Activated CD4-positive, alpha-beta T cell treated with anti-CD3 and anti-CD28 coated beads, Interleukin-2, amount 10 ng/mL, durations not matched to agents 7 days and 5 days (primary cell): ENCODE data around the gene ZNF862. TPM values are rescaled to one million over a fixed set of nuclear protein-coding genes. Genes with fewer than 3 reads are reported as not detected.

Source experiments
- CTCF ChIA-PET: fragments of 350-600 bp; sonication (Branson Sonifier 250); formaldehyde crosslinking; loops from one replicate; lab custom pipeline; 2021; ENCODE audit warnings: antibody characterized with exemption; lab: Charles Lee
- POLR2A ChIA-PET: fragments of 350-600 bp; sonication (Branson Sonifier 250); formaldehyde crosslinking; loops from one replicate; lab custom pipeline; 2021; ENCODE audit warnings: antibody characterized with exemption; lab: Charles Lee
- DNase-seq: peaks from one replicate; pipeline ENCODE4 v3.0.0-alpha.2; 2020
- H3K27ac Mint-ChIP-seq: one replicate; pipeline ENCODE4 v1.8.0; 2021; ENCODE audit warnings: mild to moderate bottlenecking, moderate library complexity, mixed read lengths
- H3K27me3 Mint-ChIP-seq: one replicate; pipeline ENCODE4 v1.8.0; 2021; ENCODE audit warnings: mixed read lengths
- H3K36me3 Mint-ChIP-seq: one replicate; pipeline ENCODE4 v1.8.0; 2021; ENCODE audit warnings: low read depth, mixed read lengths
- H3K4me1 Mint-ChIP-seq: one replicate; pipeline ENCODE4 v1.8.0; 2021; ENCODE audit warnings: mixed read lengths
- H3K4me3 Mint-ChIP-seq: one replicate; pipeline ENCODE4 v1.8.0; 2021; ENCODE audit warnings: mild to moderate bottlenecking, moderate library complexity, mixed read lengths
- H3K9me3 Mint-ChIP-seq: one replicate; pipeline ENCODE4 v1.8.0; 2021; ENCODE audit warnings: mixed read lengths
- total RNA-seq, 2 experiments: library from RNA; stranded (reverse); gene quantifications; one replicate each; pipeline ENCODE4 v1.2.3, GENCODE V29; 2021

Gene ZNF862
- 10 to 100 TPM; 31.3 to 35.8 TPM for total RNA-seq

DNA sequence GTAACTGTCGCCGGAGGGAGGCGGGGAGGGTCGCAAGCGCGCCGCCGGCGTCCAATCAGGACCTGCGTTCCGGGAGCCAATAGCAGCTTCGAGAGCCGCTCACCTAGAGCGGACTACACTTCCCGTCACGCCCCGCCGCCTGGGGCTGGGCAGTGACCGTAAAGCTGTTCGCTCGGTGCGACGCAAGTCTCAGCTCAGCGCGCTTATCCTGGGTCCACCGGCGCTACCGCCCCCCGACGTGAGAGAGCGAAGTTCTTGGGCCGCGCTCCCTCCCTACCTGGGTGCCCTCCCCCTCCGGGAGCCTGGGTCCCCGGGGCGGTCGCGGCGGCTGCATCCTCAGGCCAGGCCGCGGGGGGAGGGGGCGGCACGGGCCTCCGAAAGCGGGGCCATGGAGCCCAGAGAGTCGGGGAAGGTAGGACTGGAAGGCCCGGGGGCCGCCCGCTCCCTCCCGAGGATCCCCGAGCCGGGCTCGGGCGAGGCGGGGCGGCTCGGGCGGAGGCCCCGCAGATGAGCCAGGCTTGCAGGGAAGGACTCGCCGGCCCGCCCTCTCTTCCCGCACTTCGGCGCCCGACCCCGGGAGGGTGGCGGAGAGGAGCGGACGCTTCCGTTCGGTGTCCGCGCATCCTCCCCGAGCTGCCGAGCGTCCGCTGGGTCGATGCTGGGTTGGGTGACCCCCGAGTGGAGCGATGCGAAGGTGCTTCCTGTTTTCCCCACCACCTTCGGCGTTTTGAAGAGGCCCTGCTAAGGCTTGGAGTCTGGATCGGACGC is at the start of gene ZNF862:
ZNF862 (plus strand) TSS at position 152 of the 768 bp plus-strand sequence; CDS start at position 389, 237 bp downstream.
- ChIA-PET POLR2A (interaction anchor here (0.9 to 1.4 kb wide), 3 partner anchors 29 to 542 kb away, joined by 3 to 7 read pairs (median 4); no protein-coding TSS in a partner anchor), CTCF (interaction anchor here (0.6 to 3.1 kb wide), 12 partner anchors 11 to 213 kb away, joined by 3 to 20 read pairs (median 4); no protein-coding TSS in a partner anchor)
- Mint-ChIP-seq H3K4me1 (peaks cover 25% of the 10 kb centered on the region), H3K9me3 (no peaks in the 10 kb centered on the region), H3K27ac (peak within 1 kb of the TSS; percentile 87), H3K4me3 (peak within 1 kb of the TSS; percentile 80), H3K36me3 (peaks cover 8% of the 10 kb centered on the region), H3K27me3 (peaks cover 7% of the 10 kb centered on the region)
- peak; percentile 97 for DNase-seq

DNA sequence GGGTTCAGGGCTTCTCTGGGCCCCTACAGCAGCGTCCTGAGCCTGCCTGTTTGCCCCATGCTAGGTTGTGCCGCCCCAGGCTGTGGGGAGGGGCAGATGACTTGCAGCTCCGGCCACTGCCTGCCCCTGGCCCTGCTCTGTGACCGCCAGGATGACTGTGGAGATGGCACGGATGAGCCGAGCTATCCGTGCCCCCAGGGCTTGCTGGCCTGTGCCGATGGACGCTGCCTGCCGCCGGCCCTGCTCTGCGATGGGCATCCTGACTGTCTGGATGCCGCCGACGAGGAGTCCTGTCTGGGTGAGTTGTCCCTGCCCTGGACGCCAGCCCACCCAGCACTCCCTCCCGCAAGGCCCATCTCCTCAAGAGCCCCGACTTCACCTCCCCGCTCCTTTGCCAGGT is 49.1 kb upstream of the ZNF862 start:
- H3K27ac Mint-ChIP-seq: no peak overlapping the region
- no peaks in the 10 kb centered on the region for H3K9me3 Mint-ChIP-seq
- CTCF ChIA-PET: no interaction called here
- H3K27me3 Mint-ChIP-seq: peaks cover 14% of the 10 kb centered on the region
- no peaks in the 10 kb centered on the region for H3K4me1 Mint-ChIP-seq
- no peaks in the 10 kb centered on the region for H3K36me3 Mint-ChIP-seq
- no peak for DNase-seq
- no peak overlapping the region for H3K4me3 Mint-ChIP-seq
- POLR2A ChIA-PET: interaction anchor here (0.6 kb wide), 1 partner anchor 16 kb away, joined by 5 read pairs; no protein-coding TSS in a partner anchor

DNA sequence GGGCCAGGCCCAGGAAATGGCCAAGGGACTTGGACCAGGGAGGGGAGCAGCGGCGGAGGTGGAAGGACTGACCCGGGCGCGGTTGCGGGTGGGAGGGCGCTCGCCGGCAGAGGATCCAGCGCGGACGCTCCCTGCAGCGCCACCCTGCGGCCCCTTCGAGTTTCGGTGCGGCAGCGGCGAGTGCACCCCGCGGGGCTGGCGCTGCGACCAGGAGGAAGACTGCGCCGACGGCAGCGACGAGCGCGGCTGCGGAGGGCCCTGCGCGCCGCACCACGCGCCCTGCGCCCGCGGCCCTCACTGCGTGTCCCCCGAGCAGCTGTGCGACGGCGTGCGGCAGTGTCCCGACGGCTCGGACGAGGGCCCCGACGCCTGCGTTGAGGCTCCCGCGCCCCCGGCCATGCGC is 48.0 kb upstream of the ZNF862 start:
- H3K27ac Mint-ChIP-seq: no peak overlapping the region
- H3K9me3 Mint-ChIP-seq: no peaks in the 10 kb centered on the region
- POLR2A ChIA-PET: no interaction called here
- CTCF ChIA-PET: interaction anchor here (1.0 to 1.5 kb wide), 2 partner anchors 23 to 127 kb away, joined by 3 to 5 read pairs; no protein-coding TSS in a partner anchor
- no peak overlapping the region for H3K4me3 Mint-ChIP-seq
- peak; percentile 46 for DNase-seq
- no peaks in the 10 kb centered on the region for H3K36me3 Mint-ChIP-seq
- no peaks in the 10 kb centered on the region for H3K4me1 Mint-ChIP-seq
- H3K27me3 Mint-ChIP-seq: peaks cover 14% of the 10 kb centered on the region

- no peak for DNase-seq
- H3K36me3 Mint-ChIP-seq: no peaks in the 10 kb centered on the region
- no peak overlapping the region for H3K4me3 Mint-ChIP-seq
- no peaks in the 10 kb centered on the region for H3K4me1 Mint-ChIP-seq
- no peak overlapping the region for H3K27ac Mint-ChIP-seq
- CTCF ChIA-PET: interaction anchor here (1.5 kb wide), 1 partner anchor 24 kb away, joined by 3 read pairs; no protein-coding TSS in a partner anchor
- H3K9me3 Mint-ChIP-seq: no peaks in the 10 kb centered on the region
- H3K27me3 Mint-ChIP-seq: peaks cover 14% of the 10 kb centered on the region
- POLR2A ChIA-PET: no interaction called here
Observed at GRCh38 chr7:149790754-149791360, 47.3 kb upstream of the ZNF862 start.

GRCh38 chr7:149791411-149792219 is 46.6 kb upstream of the ZNF862 start:
- no peak overlapping the region for H3K27ac Mint-ChIP-seq
- peaks cover 14% of the 10 kb centered on the region for H3K27me3 Mint-ChIP-seq
- no peaks in the 10 kb centered on the region for H3K36me3 Mint-ChIP-seq
- no peak overlapping the region for H3K4me3 Mint-ChIP-seq
- CTCF ChIA-PET: interaction anchor here (1.5 kb wide), 1 partner anchor 24 kb away, joined by 3 read pairs; no protein-coding TSS in a partner anchor
- POLR2A ChIA-PET: no interaction called here
- H3K4me1 Mint-ChIP-seq: no peaks in the 10 kb centered on the region
- no peak for DNase-seq
- H3K9me3 Mint-ChIP-seq: no peaks in the 10 kb centered on the region

DNA sequence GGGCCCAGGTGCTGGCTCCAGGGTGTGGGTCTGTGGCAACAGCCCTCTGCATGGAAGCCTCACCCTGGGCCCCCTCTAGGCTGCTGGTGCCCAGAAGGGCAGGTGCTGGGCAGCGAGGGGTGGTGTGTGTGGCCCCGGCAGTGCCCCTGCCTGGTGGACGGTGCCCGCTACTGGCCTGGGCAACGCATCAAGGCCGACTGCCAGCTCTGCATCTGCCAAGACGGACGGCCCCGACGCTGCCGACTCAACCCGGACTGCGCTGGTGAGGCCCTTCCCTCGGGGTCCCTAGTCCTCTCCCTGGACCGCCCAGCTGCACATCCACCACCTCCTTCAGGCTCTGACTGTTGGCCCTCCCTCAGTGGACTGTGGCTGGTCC is 46.0 kb upstream of the ZNF862 start:
- H3K27me3 Mint-ChIP-seq: peaks cover 14% of the 10 kb centered on the region
- H3K36me3 Mint-ChIP-seq: no peaks in the 10 kb centered on the region
- H3K4me3 Mint-ChIP-seq: no peak overlapping the region
- H3K4me1 Mint-ChIP-seq: no peaks in the 10 kb centered on the region
- ChIA-PET POLR2A (no interaction called here), CTCF (no interaction called here)
- H3K27ac Mint-ChIP-seq: no peak overlapping the region
- no peaks in the 10 kb centered on the region for H3K9me3 Mint-ChIP-seq
- DNase-seq: no peak

GRCh38 chr7:149793261-149793660 is 44.9 kb upstream of the ZNF862 start:
- no peak overlapping the region for H3K4me3 Mint-ChIP-seq
- H3K36me3 Mint-ChIP-seq: no peaks in the 10 kb centered on the region
- no peak overlapping the region for H3K27ac Mint-ChIP-seq
- CTCF ChIA-PET: no interaction called here
- H3K27me3 Mint-ChIP-seq: peaks cover 14% of the 10 kb centered on the region
- no peaks in the 10 kb centered on the region for H3K4me1 Mint-ChIP-seq
- DNase-seq: no peak
- no peaks in the 10 kb centered on the region for H3K9me3 Mint-ChIP-seq
- POLR2A ChIA-PET: no interaction called here

DNA sequence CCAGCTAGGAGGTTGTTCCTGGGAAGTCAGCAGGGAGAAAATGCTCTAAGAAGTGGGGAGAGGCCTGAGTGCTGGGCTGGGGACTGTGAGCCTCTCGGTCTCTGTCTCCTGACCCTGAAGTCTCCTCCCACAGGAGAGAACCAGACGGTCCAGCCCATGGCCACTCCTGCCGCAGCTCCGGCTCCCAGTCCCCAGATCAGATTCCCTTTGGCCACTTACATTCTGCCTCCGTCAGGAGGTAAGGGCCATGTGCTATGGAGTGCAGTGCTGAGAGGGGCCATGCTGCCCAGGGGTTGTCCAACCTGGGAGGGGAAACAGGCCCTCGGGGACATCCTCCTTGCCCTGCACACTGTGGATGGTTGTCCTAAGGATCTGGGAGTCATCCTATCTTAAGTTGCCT is 43.5 kb upstream of the ZNF862 start:
- POLR2A ChIA-PET: no interaction called here
- Mint-ChIP-seq H3K27ac (no peak overlapping the region), H3K9me3 (no peaks in the 10 kb centered on the region), H3K27me3 (peaks cover 8% of the 10 kb centered on the region), H3K36me3 (no peaks in the 10 kb centered on the region), H3K4me1 (no peaks in the 10 kb centered on the region), H3K4me3 (no peak overlapping the region)
- no peak for DNase-seq
- CTCF ChIA-PET: no interaction called here

DNA sequence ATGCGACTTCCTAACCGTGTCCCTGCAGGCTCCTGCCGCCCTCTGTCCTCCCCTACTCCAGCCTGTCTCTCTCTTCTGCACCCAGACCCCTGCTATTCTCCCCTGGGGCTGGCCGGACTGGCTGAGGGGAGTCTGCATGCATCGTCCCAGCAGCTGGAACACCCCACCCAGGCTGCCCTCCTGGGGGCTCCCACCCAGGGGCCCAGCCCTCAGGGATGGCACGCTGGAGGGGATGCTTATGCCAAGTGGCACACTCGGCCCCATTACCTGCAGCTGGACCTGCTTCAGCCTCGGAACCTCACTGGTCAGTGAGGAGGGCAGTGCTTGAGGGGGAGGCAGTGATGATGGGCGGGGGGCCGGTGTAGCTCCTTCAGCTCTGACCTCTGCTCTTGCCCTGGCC is 43.0 kb upstream of the ZNF862 start:
- H3K4me3 Mint-ChIP-seq: no peak overlapping the region
- H3K27me3 Mint-ChIP-seq: peaks cover 4% of the 10 kb centered on the region
- no peaks in the 10 kb centered on the region for H3K4me1 Mint-ChIP-seq
- DNase-seq: no peak
- H3K27ac Mint-ChIP-seq: no peak overlapping the region
- no peaks in the 10 kb centered on the region for H3K9me3 Mint-ChIP-seq
- POLR2A ChIA-PET: no interaction called here
- H3K36me3 Mint-ChIP-seq: no peaks in the 10 kb centered on the region
- CTCF ChIA-PET: no interaction called here

- CTCF ChIA-PET: interaction anchor here (0.5 kb wide), 1 partner anchor 171 kb away, joined by 3 read pairs; no protein-coding TSS in a partner anchor
Observed at GRCh38 chr7:149796287-149796860, 41.8 kb upstream of the ZNF862 start.

DNA sequence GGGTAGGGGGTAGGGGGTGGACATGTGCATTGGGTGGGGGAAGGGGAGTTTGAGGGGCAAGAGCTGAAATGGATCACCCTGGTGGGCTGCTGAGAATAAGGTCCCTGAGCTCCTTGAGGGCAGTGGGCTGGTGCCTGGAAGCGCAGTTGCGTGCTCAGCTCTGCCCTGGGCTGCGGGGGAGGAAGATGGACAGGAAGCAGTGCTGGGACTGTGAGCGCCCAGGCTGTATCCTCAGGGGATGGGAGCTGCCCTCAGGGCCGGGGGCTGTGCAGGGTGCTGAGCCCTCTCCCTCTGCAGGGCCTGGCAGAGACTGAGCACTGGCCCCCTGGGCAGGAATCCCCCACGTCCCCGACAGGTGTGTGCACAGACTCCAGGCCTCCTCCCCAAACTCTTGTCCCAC is 40.4 kb upstream of the ZNF862 start:
- Mint-ChIP-seq H3K4me1 (no peaks in the 10 kb centered on the region), H3K9me3 (no peaks in the 10 kb centered on the region), H3K36me3 (no peaks in the 10 kb centered on the region), H3K27ac (no peak overlapping the region), H3K27me3 (no peaks in the 10 kb centered on the region), H3K4me3 (no peak overlapping the region)
- ChIA-PET CTCF (interaction anchor here (3.9 kb wide), 1 partner anchor 135 kb away, joined by 12 read pairs; no protein-coding TSS in a partner anchor), POLR2A (no interaction called here)
- DNase-seq: no peak

More at GRCh38 chr7:149796287-149796860, 41.8 kb upstream of the ZNF862 start:
- no peaks in the 10 kb centered on the region for H3K27me3 Mint-ChIP-seq
- H3K4me3 Mint-ChIP-seq: no peak overlapping the region
- POLR2A ChIA-PET: no interaction called here
- H3K36me3 Mint-ChIP-seq: no peaks in the 10 kb centered on the region
- H3K4me1 Mint-ChIP-seq: no peaks in the 10 kb centered on the region
- no peak overlapping the region for H3K27ac Mint-ChIP-seq
- H3K9me3 Mint-ChIP-seq: no peaks in the 10 kb centered on the region
- no peak for DNase-seq
